AG04450 (cell line): Measurements from ENCODE around the gene PLCD3. TPM values are rescaled to one million over a fixed set of nuclear protein-coding genes. Genes with fewer than 3 reads are reported as not detected.

Experiments used
- CTCF ChIA-PET: fragments of 300-600, 350-600 bp; formaldehyde crosslinking; extraction: SDS; loops from one replicate; lab custom pipeline; 2022; ENCODE audit warnings: antibody characterized with exemption, inconsistent platforms; lab: Charles Lee
- POLR2A ChIA-PET: fragments of 350-600 bp; formaldehyde crosslinking; extraction: SDS; loops from one replicate; lab custom pipeline; 2021; ENCODE audit warnings: antibody characterized with exemption, inconsistent platforms; lab: Yijun Ruan, JAX
- DNase-seq: peaks from one replicate; pipeline ENCODE4 v3.0.0-alpha.2; 2011; ENCODE audit warnings: low read depth, low spot score
- H3K27ac ChIP-seq: one replicate; pipeline ENCODE4 v1.5.1; 2012; ENCODE audit warnings: low read depth, low read length, control low read depth
- H3K27me3 ChIP-seq: one replicate; pipeline ENCODE4 v1.6.0; 2012; ENCODE audit warnings: low read length; ENCODE audit not compliant: control insufficient read depth, insufficient read depth
- H3K4me3 ChIP-seq: 2 replicates; pipeline ENCODE4 v1.5.1; 2011; ENCODE audit warnings: mild to moderate bottlenecking, low read depth, low read length, control low read depth
- H3K9me3 ChIP-seq: 2 replicates; pipeline ENCODE4 v1.5.1; 2012; ENCODE audit warnings: low read length; ENCODE audit not compliant: control insufficient read depth, insufficient read depth
- polyA plus RNA-seq: library from polyadenylated mRNA; depleted of rRNA; stranded (reverse); fragments of >200 nt; gene quantifications from 2 replicates; pipeline ENCODE4 v1.2.3, GENCODE V29; 2011
- TF ChIP-seq, protein P1 (sequence below): IDR thresholded peaks from 2 replicates; pipeline ENCODE4 v1.5.1; 2011; ENCODE audit warnings: low read depth, low read length, control low read depth, inconsistent platforms

The PLCD3 gene
- polyA plus RNA-seq, 1 experiment, result 28.2 TPM

DNA sequence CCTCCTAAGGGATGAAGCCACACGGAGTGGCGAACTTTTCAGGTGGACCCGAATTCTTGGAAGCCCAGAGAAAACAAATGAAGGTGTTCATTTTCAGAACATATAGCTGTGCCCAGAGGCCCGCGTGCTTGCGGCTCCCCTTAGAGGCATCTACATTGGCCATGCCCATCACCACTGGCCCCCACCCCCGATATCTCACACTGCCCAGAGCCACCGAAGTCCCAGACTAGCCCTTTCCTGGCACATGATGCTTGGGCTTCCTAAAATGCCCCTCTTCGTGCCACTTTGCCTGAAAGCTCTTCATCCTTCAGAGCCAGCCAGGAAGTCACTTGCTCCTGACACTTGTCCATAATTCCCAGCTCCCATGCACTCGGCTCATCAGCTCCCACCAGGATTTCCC lies 13.9 kb upstream of the PLCD3 start:
- ChIA-PET CTCF (interaction anchor here (1.8 kb wide), 1 partner anchor 11 kb away, joined by 20 read pairs; the partner anchor contains the start of gene ACBD4), POLR2A (interaction anchor here (7.4 kb wide), 1 partner anchor 13 kb away, joined by 399 read pairs; the partner anchor contains the start of gene HEXIM2)
- Histone ChIP-seq H3K27me3 (no peaks in the 10 kb centered on the region), H3K4me3 (no peak overlapping the region), H3K9me3 (no peaks in the 10 kb centered on the region; the same call in 1 of the 2 replicates), H3K27ac (no peak overlapping the region)
- no peak for DNase-seq
- TF ChIP-seq, protein P1, sequence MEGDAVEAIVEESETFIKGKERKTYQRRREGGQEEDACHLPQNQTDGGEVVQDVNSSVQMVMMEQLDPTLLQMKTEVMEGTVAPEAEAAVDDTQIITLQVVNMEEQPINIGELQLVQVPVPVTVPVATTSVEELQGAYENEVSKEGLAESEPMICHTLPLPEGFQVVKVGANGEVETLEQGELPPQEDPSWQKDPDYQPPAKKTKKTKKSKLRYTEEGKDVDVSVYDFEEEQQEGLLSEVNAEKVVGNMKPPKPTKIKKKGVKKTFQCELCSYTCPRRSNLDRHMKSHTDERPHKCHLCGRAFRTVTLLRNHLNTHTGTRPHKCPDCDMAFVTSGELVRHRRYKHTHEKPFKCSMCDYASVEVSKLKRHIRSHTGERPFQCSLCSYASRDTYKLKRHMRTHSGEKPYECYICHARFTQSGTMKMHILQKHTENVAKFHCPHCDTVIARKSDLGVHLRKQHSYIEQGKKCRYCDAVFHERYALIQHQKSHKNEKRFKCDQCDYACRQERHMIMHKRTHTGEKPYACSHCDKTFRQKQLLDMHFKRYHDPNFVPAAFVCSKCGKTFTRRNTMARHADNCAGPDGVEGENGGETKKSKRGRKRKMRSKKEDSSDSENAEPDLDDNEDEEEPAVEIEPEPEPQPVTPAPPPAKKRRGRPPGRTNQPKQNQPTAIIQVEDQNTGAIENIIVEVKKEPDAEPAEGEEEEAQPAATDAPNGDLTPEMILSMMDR, result no peak

DNA sequence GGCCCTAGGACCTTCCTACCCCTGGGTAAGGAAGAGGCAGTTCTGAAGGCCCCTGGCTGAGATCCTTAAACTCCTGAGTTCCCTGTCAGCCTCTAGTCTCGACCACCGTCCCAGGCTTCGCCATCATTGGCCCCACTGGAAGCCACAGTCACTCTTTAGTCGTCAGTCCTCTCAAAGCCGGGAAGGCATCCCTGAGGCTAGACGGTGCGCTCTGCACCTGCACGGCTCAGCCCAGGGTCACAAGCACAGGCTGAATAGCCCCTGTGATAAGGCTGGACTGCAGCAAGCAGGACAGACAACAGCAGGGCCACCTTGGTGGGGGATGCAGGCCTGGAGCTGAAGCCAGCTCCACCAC lies 12.7 kb upstream of the PLCD3 start:
- CTCF ChIA-PET, result interaction anchor here (1.7 to 1.8 kb wide), 3 partner anchors 10 to 53 kb away, joined by 12 to 35 read pairs (median 20); partner anchors contain the start of gene ACBD4
- Histone ChIP-seq H3K27me3 (no peaks in the 10 kb centered on the region), H3K4me3 (no peak overlapping the region), H3K9me3 (no peaks in the 10 kb centered on the region; the same call in 1 of the 2 replicates), H3K27ac (peak overlapping the region; percentile 57)
- POLR2A ChIA-PET, result interaction anchor here (1.1 to 1.4 kb wide), 2 partner anchors 10 to 16 kb away, joined by 4 read pairs; partner anchors contain the start of gene HEXIM2
- TF ChIP-seq, protein P1, result no peak
- no peak for DNase-seq

DNA sequence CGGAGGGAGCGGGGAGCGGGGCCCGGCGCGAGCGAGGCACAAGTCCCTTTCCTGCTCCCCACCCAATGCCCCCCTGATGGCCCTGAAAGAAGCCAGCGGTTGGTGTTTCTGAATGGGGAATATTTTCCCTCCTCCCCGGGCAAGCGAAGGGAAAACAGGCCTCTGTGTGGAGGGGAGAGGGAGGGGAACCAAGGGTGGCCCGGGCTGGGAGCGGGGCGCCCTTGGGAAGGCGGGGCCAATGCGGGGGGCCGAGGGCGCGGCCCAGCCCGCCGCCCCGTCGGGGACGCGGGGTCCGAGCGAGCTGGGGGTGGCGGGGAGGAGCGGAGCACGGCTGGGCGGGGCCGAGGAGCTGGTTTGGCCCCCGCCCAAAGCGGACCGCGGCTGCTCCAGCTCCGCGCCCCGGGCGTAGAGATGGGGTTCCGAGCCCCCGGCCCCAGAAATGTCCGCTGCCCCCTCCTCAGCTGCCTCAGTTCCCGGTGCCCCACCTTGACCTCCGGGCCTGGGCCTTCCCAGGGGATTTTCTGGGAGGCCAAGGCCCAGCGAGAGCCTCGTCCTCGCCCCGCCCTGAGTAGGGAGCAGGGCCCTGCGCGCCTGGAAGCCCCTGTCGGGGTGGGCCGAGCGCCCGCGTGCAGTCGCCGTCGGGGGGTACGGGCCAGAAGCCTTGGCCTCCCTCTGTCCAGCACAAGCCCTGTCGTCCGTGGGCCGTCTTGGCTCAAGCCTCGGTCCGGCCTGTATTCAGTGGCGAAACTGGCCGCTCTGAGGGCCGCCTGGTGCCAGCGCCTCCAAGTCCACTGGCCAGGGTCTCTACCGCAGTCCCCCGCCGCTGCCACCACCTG lies 12.1 kb upstream of the PLCD3 start:
- peak overlapping the region; percentile 93 for H3K27ac ChIP-seq
- POLR2A ChIA-PET, result interaction anchor here (1.1 to 1.6 kb wide), 5 partner anchors 9 to 29 kb away, joined by 3 to 10 read pairs (median 4); partner anchors contain the start of genes ACBD4 and HEXIM2
- peak overlapping the region; percentile 48 for H3K4me3 ChIP-seq
- no peak for DNase-seq
- CTCF ChIA-PET, result interaction anchor here (0.9 to 1.7 kb wide), 3 partner anchors 9 to 53 kb away, joined by 3 to 35 read pairs (median 12); partner anchors contain the start of gene ACBD4
- H3K27me3 ChIP-seq, result no peaks in the 10 kb centered on the region
- TF ChIP-seq, protein P1, result no peak
- H3K9me3 ChIP-seq, result no peaks in the 10 kb centered on the region; the same call in 1 of the 2 replicates

DNA sequence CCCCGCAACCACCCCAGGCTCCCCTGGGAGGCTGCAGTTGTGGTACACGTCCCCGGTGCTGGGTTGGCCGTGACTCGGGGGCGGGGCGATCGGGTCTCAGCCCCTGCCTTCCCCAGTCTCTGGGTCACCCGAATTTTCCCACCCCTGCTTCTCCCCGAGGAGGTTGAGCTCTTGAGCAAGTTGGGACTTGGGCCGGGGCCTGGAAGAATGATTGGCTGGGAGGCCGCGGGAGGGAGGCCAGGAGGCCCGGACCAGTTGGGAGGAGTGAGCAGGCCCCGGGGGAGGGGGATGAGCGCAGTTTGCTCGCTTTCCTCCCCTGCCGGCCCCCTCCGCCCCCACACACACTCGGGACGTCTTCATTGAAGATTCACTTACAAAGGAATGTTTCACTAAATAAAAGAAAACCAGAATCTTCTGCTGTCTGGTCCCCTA lies 11.5 kb upstream of the PLCD3 start:
- H3K27me3 ChIP-seq, result no peaks in the 10 kb centered on the region
- DNase-seq, result no peak
- H3K4me3 ChIP-seq, result peak overlapping the region; percentile 48
- ChIA-PET CTCF (interaction anchor here (0.9 to 1.7 kb wide), 3 partner anchors 9 to 54 kb away, joined by 3 to 35 read pairs (median 12); partner anchors contain the start of gene ACBD4), POLR2A (interaction anchor here (1.1 to 1.6 kb wide), 5 partner anchors 8 to 29 kb away, joined by 3 to 10 read pairs (median 4); partner anchors contain the start of genes ACBD4 and HEXIM2)
- H3K27ac ChIP-seq, result peak overlapping the region; percentile 93
- TF ChIP-seq, protein P1, result no peak
- H3K9me3 ChIP-seq, result no peaks in the 10 kb centered on the region; the same call in 1 of the 2 replicates
